ENCODE results near the gene KRT17. TPM values are rescaled to one million over a fixed set of nuclear protein-coding genes. Genes with fewer than 3 reads are reported as not detected.
"Not testable (repeated sequence)": the region's sequence is repeated elsewhere in the genome, so short reads cannot be mapped to it uniquely, and the experiment has no call there.

The KRT17 gene
- total RNA-seq, 2 experiments from 2014 or later, result not detected

DNA sequence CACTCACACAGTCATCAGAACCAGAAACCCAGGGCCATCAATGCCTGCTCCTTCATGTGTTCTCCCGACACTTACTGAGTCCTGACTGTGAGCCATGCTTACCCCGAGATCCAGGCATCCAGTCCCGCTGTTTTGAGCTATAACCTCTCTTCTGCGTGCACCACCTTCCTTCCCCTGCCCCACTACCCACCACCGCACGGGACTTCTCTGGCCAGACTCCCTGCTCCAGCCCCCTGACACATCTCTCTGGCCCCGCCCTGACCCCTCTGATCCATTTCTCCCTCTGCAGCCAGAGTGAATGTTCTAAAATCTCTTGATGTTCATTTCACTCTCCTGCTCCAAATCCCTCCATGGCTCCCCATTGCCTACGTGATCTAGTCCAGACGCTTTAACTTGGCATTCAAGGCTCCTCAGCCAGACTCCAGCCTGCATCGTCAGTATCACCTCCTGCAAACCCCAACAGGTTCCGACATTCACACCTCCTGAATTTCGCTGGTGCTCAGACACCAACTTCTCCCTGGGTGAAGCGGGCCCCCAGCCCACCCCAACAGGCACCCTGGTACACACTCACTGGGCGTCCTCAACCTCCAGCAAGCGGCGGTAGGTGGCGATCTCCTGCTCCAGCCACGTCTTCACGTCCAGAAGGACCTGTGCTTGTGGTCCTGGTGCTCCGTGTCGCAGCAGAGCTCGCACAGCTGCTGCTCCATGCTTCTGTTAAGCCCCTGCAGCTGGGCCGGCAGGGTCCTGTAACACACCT, 3.1 kb upstream of the KRT17 start:
- TF ChIP-seq, protein P1, sequence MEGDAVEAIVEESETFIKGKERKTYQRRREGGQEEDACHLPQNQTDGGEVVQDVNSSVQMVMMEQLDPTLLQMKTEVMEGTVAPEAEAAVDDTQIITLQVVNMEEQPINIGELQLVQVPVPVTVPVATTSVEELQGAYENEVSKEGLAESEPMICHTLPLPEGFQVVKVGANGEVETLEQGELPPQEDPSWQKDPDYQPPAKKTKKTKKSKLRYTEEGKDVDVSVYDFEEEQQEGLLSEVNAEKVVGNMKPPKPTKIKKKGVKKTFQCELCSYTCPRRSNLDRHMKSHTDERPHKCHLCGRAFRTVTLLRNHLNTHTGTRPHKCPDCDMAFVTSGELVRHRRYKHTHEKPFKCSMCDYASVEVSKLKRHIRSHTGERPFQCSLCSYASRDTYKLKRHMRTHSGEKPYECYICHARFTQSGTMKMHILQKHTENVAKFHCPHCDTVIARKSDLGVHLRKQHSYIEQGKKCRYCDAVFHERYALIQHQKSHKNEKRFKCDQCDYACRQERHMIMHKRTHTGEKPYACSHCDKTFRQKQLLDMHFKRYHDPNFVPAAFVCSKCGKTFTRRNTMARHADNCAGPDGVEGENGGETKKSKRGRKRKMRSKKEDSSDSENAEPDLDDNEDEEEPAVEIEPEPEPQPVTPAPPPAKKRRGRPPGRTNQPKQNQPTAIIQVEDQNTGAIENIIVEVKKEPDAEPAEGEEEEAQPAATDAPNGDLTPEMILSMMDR (IDR thresholded peaks at IDR 0.05), result no peak
- Mint-ChIP-seq H3K36me3 (ENCODE audit: low read depth) (no peaks in the 10 kb centered on the region), H3K27ac (no peak overlapping the region), H3K4me3 (no peak overlapping the region), H3K27me3 (no peaks in the 10 kb centered on the region), H3K9me3 (no peaks in the 10 kb centered on the region), H3K4me1 (ENCODE audit: low read depth) (no peaks in the 10 kb centered on the region)
- intact Hi-C loops (cut with micrococcal nuclease), result no loop called here
- ChIA-PET POLR2A (interaction anchor here (0.6 kb wide), 1 partner anchor 415 kb away, joined by 3 read pairs; no protein-coding TSS in a partner anchor), CTCF (no interaction called here)
- no peak for ATAC-seq
- no peak for DNase-seq

DNA sequence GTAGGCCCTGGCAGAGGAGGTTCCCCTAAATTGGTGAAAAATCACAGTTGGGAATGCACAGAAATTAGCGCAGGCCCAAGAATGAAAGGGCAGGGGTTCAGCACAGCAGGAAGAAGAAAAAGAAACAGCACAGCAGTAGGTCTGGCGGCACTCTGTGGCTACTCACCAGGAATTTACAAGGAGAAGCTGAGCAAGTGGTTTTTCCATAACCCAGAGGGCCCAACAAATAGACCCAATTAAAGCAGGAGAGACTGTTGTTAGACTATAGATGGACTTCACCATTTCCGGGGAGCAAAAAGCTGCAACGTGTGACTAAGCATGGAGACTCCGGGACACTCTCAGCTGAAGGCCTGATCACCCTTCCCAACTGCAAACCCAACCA, 2.5 kb upstream of the KRT17 start:
- ATAC-seq, POLR2A ChIA-PET, CTCF ChIA-PET: not testable (repeated sequence)

DNA sequence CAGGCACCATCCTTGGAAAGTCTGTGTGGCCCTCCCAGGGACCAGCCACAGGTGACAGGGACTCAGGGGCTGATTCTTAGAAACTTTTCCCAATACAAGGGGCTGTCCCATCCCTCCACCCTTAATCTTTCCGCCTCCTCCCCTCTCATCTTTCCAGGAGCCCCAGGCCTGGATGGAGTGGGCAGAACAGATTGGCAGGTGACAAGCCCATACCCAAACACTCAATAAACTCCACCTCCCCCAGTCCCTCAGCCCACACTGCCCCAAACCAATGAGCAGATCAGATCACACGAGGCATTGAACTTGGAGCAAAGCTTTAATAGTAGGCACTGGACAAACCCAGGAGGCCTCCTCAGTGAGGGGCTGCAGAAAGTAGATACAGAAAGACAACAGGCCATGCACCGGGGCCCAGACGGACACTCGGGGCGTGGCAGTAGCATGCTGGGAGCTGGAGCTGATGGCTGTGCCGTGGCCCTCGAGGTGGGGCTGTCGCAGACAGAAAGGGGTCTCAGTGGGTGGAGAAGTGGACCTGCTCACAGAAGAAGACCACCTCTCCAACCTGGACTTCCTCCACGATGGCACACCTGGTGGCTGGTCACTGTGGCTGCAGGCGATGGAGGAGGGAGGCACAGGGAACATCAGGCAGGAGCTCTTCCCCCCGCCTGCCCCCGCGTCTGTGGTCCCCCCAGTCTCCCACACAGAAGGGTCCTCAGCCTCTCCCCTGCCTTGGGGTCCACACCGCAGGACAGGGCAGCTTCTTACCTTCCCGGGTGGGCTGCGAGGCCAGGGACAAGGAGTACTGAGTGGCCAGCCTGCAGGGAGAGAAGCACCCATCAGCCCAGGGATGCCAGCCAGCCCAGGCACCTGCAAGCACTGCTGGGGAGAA, 1.9 kb upstream of the KRT17 start:
- H3K36me3 Mint-ChIP-seq (ENCODE audit: low read depth); H3K4me3 Mint-ChIP-seq; CTCF ChIA-PET; DNase-seq; intact Hi-C loops (cut with micrococcal nuclease); H3K27me3 Mint-ChIP-seq; H3K4me1 Mint-ChIP-seq (ENCODE audit: low read depth); H3K9me3 Mint-ChIP-seq; ATAC-seq; H3K27ac Mint-ChIP-seq: not testable (repeated sequence)
- POLR2A ChIA-PET, result interaction anchor here (0.7 kb wide), 1 partner anchor 731 kb away, joined by 3 read pairs; no protein-coding TSS in a partner anchor

More for the DNA sequence above, 2.5 kb upstream of the KRT17 start:
- H3K27ac Mint-ChIP-seq; DNase-seq; H3K4me3 Mint-ChIP-seq; H3K36me3 Mint-ChIP-seq (ENCODE audit: low read depth); H3K27me3 Mint-ChIP-seq; H3K9me3 Mint-ChIP-seq; intact Hi-C loops (cut with micrococcal nuclease); H3K4me1 Mint-ChIP-seq (ENCODE audit: low read depth): not testable (repeated sequence)

DNA sequence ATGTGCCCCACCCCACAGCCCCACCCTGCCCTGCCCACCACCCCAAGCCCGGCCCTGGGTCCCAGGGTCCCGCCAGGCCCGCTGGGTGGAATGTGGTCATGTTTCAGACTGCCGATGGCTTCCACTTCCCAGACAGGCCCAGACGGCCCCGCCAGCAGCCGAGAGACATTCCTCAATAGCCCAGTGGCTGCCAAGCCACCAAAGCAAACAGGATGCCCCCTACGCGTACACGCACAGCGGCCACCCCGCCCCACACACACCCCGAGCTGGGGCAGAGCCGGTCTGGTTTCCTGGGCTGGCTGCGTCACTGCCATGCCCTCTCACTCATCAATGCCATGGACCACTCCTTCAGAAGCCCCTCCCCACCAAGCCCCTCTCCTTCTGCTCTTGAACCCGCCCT, 1.2 kb upstream of the KRT17 start:
- Mint-ChIP-seq H3K27ac (no peak overlapping the region), H3K4me1 (ENCODE audit: low read depth) (no peaks in the 10 kb centered on the region), H3K27me3 (no peaks in the 10 kb centered on the region), H3K4me3 (no peak overlapping the region), H3K9me3 (no peaks in the 10 kb centered on the region), H3K36me3 (ENCODE audit: low read depth) (no peaks in the 10 kb centered on the region)
- CTCF ChIA-PET, result interaction anchor here (1.6 kb wide), 1 partner anchor 23 kb away, joined by 4 read pairs; no protein-coding TSS in a partner anchor
- no peak for ATAC-seq
- TF ChIP-seq, protein P1 (IDR thresholded peaks at IDR 0.05), result no peak
- intact Hi-C loops (cut with micrococcal nuclease), result no loop called here
- POLR2A ChIA-PET, result interaction anchor here (0.7 kb wide), 1 partner anchor 730 kb away, joined by 3 read pairs; no protein-coding TSS in a partner anchor
- DNase-seq, result no peak

DNA sequence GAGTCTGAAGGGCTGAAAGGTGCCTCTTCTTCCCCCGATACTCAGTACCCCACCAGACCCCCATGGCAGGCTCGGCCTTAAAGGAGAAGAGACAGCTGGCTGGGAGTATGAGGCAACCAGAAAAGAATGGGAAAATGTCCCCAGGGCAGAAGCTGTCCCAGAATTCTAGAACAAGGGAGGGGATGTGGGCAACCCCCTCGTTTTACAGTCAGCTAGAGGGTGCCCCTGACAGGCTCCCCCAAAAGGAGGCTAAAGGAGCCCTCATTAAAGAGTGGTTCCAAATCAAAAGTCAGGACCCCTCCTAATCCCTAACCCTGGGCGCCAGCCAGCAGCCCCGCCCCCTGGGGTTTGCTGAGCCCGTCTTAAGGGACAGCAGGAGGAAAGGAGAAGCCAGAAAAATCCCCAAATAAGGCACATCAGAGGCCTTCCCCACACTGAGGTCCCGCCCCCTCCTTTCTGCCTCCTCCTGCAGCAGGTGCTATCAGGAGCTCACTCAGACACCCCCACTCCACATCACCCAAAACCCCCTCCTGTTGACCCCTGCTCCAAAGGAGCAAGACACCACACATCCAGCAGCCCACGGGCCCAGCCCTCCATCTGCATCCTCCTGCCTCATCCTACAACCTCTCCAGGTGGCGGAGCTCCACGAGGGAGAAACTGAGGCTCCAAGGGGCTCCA, 1.1 kb downstream of the KRT17 start:
- H3K27ac Mint-ChIP-seq; CTCF ChIA-PET; H3K36me3 Mint-ChIP-seq (ENCODE audit: low read depth); DNase-seq; POLR2A ChIA-PET; H3K4me1 Mint-ChIP-seq (ENCODE audit: low read depth); intact Hi-C loops (cut with micrococcal nuclease); H3K9me3 Mint-ChIP-seq; ATAC-seq; H3K4me3 Mint-ChIP-seq; H3K27me3 Mint-ChIP-seq: not testable (repeated sequence)

DNA sequence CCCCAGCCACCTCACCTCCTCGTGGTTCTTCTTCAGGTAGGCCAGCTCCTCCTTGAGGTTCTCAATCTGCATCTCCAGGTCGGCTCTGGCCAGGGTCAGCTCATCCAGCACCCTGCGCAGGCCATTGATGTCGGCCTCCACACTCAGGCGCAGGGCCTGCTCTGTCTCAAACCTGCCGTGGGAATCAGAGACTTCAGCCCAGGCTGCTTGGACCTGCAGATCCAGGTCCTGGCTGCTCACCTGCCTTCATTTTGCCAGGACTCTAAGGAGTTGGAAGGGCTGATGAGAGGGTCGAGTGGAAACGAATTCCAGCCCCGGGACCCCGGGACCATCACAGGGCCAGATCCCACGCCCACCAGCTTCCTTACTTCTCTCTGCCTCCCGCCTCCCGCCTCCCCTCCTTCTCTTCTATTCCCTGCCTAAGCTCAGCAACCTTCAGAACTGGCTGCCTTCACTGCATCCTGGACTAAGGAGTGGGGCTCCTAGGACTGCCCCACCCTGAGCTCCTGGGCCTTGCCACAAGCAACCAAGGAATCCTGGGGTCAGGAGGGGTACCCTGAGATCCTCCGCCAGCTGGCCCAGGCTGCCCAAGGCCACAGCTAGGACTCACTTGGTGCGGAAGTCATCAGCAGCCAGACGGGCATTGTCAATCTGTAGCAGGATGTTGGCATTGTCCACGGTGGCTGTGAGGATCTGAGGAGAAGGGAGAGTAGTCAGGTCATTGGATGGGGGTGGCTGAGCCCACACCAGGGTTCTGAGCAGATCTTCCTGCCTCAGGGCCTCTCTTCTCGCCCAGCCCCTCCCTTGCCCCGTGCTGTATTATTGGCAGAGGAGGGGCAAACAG, 1.8 kb downstream of the KRT17 start:
- H3K27me3 Mint-ChIP-seq; H3K4me3 Mint-ChIP-seq; H3K4me1 Mint-ChIP-seq (ENCODE audit: low read depth); H3K27ac Mint-ChIP-seq; ATAC-seq; POLR2A ChIA-PET; intact Hi-C loops (cut with micrococcal nuclease); CTCF ChIA-PET; H3K36me3 Mint-ChIP-seq (ENCODE audit: low read depth); H3K9me3 Mint-ChIP-seq; DNase-seq: not testable (repeated sequence)
